Esophagus squamous epithelium (tissue), 5 donors: Measurements from ENCODE around the gene UGT1A5. TPM values are rescaled to one million over a fixed set of nuclear protein-coding genes. Genes with fewer than 3 reads are reported as not detected.

Source experiments
- DNase-seq: peaks from one replicate; lab custom pipeline; 2025; lab: John Stamatoyannopoulos, UW
- H3K27ac ChIP-seq, 4 donors: fragments of 200-600 bp; sonication (generic); one replicate each; pipeline ENCODE4 v1.5.1; 2016 to 2019; ENCODE audit warnings: mild to moderate bottlenecking in 1 of 4
- H3K27me3 ChIP-seq, 4 donors: fragments of 200-600 bp; sonication (generic); 1 replicate in 3 of 4; 2 replicates in 1 of 4; pipeline versions ENCODE4 v1.5.1 to v1.6.0; 2017 to 2021; ENCODE audit warnings: antibody characterized with exemption in 1 of 4
- H3K36me3 ChIP-seq, 3 donors: fragments of 200-600 bp; sonication (generic); one replicate each; pipeline ENCODE4 v1.5.1; 2016 to 2019
- H3K4me1 ChIP-seq, 3 donors: fragments of 200-600 bp; sonication (generic); one replicate each; pipeline ENCODE4 v1.5.1; 2017 to 2019
- H3K4me3 ChIP-seq, 4 donors: fragments of 200-600 bp; sonication (generic); 1 replicate in 3 of 4; 2 replicates in 1 of 4; pipeline ENCODE4 v1.5.1; 2016 to 2019; ENCODE audit warnings: mild to moderate bottlenecking in 2 of 4, moderate library complexity in 1 of 4
- H3K9me3 ChIP-seq, 3 donors: fragments of 200-600 bp; sonication (generic); one replicate each; pipeline ENCODE4 v1.5.1; 2016 to 2019
- CTCF ChIP-seq, 6 experiments: fragments of 450-650 bp in 4 of 6; fragments of 200-600 bp in 2 of 6; sonication (generic) in 2 of 6; IDR thresholded peaks; one replicate each; pipeline ENCODE4 v1.5.1; 2016 to 2019; ENCODE audit warnings: antibody characterized with exemption in 6 of 6, mild to moderate bottlenecking in 4 of 6, moderate library complexity in 4 of 6
- POLR2A ChIP-seq, 4 donors: fragments of 450-650 bp; IDR thresholded peaks; one replicate each; pipeline ENCODE4 v1.6.1; 2017; ENCODE audit warnings: antibody characterized with exemption in 4 of 4, mild to moderate bottlenecking in 4 of 4, moderate library complexity in 3 of 4
- WGBS, 2 donors: methylation state at CpG; one replicate each; pipeline ENCODE4 v1.1.5; 2018; 5-methylcytosine and 5-hydroxymethylcytosine counted together
- intact Hi-C: fragments of 100-400 bp; cut with DNase I; formaldehyde crosslinking; loops from one replicate; pipeline ENCODE4 v1.15.0; 2022
- total RNA-seq, 4 donors: library from RNA; depleted of rRNA; stranded (reverse); fragments of >200 nt; gene quantifications; one replicate each; pipeline ENCODE4 v1.1.0, GENCODE V29; 2016
- donor health status: DM: yes; HTN: yes; CAD: no.

Gene UGT1A5
- total RNA-seq, 4 donors from 2014 or later, result 0.67 to 9.7 (median 5.8) TPM

GRCh38 chr2:233803292-233803911, 90.7 kb downstream of the UGT1A5 start:
- intact Hi-C loops, result no loop called here
- H3K4me3 ChIP-seq, result no peak overlapping the region
- H3K9me3 ChIP-seq, result no peaks in the 10 kb centered on the region
- DNase-seq, result no peak
- H3K36me3 ChIP-seq, result no peaks in the 10 kb centered on the region
- peaks cover 0 to 34% (median 0%) of the 10 kb centered on the region in 4 donors for H3K27me3 ChIP-seq
- no peak overlapping the region for H3K27ac ChIP-seq
- TF ChIP-seq POLR2A (IDR thresholded peaks at IDR 0.05) (no peak), CTCF (IDR thresholded peaks at IDR 0.05) (no peak)
- H3K4me1 ChIP-seq, result no peaks in the 10 kb centered on the region
- WGBS, 2 donors, result 60 to 61% methylated on average over 1 to 2 of the region's 2 CpGs

- no peak overlapping the region for H3K27ac ChIP-seq
- WGBS, 2 donors, result 30 to 35% methylated on average over 2 to 3 of the region's 8 CpGs
- DNase-seq, result no peak
- no peak overlapping the region for H3K4me3 ChIP-seq
- no peaks in the 10 kb centered on the region for H3K9me3 ChIP-seq
- H3K4me1 ChIP-seq, result no peaks in the 10 kb centered on the region
- TF ChIP-seq CTCF (IDR thresholded peaks at IDR 0.05), result no peak
- TF ChIP-seq POLR2A (IDR thresholded peaks at IDR 0.05), result no peak
- H3K36me3 ChIP-seq, result no peaks in the 10 kb centered on the region
- H3K27me3 ChIP-seq, result peaks cover 0 to 40% (median 0%) of the 10 kb centered on the region in 4 donors
- intact Hi-C loops, result no loop called here
Measured at GRCh38 chr2:233803994-233804393, 91.3 kb downstream of the UGT1A5 start.

GRCh38 chr2:233807215-233807865, 94.6 kb downstream of the UGT1A5 start:
- H3K27ac ChIP-seq, result no peak overlapping the region
- intact Hi-C loops, result no loop called here
- no peaks in the 10 kb centered on the region for H3K36me3 ChIP-seq
- no peaks in the 10 kb centered on the region for H3K9me3 ChIP-seq
- no peak overlapping the region for H3K4me3 ChIP-seq
- 63 to 86% methylated on average over 5 to 6 of the region's 12 CpGs for WGBS, 2 donors
- no peak for TF ChIP-seq POLR2A (IDR thresholded peaks at IDR 0.05)
- TF ChIP-seq CTCF (IDR thresholded peaks at IDR 0.05), result no peak
- H3K27me3 ChIP-seq, result peaks cover 0 to 53% (median 0%) of the 10 kb centered on the region in 4 donors
- no peak for DNase-seq
- H3K4me1 ChIP-seq, result no peaks in the 10 kb centered on the region

- no peaks in the 10 kb centered on the region for H3K9me3 ChIP-seq
- intact Hi-C loops, result no loop called here
- TF ChIP-seq CTCF (IDR thresholded peaks at IDR 0.05) (no peak), POLR2A (IDR thresholded peaks at IDR 0.05) (no peak)
- no peak overlapping the region for H3K27ac ChIP-seq
- no peaks in the 10 kb centered on the region for H3K4me1 ChIP-seq
- H3K27me3 ChIP-seq, result peaks cover 0 to 51% (median 0%) of the 10 kb centered on the region in 4 donors
- 53% methylated on average over 3 of the region's 10 CpGs; no CpG with 5 or more reads in 1 of the 2 donors for WGBS, 2 donors
- no peaks in the 10 kb centered on the region for H3K36me3 ChIP-seq
- no peak for DNase-seq
- H3K4me3 ChIP-seq, result no peak overlapping the region
Measured at GRCh38 chr2:233807966-233808935, 95.5 kb downstream of the UGT1A5 start.
